Measurements from ENCODE around the gene SLC10A3. TPM values are rescaled to one million over a fixed set of nuclear protein-coding genes. Genes with fewer than 3 reads are reported as not detected.

Gene SLC10A3
- total and polyA plus RNA-seq, 2 of the 13 experiments (the other 11 are each of a cell fraction or from before 2014, with no cell fraction given), result 10.1 to 11.5 TPM

- TF ChIP-seq ZNF761 (CRISPR knock-in tag; conservative IDR thresholded peaks at IDR 0.05), result no peak
- no peak for TF ChIP-seq ZFP1 (CRISPR knock-in tag; IDR thresholded peaks at IDR 0.05)
- no peak for TF ChIP-seq ZNF816 (CRISPR knock-in tag; IDR thresholded peaks at IDR 0.05; ENCODE audit: borderline replicate concordance)
- TF ChIP-seq ZNF275 (CRISPR knock-in tag; IDR thresholded peaks at IDR 0.05; ENCODE audit: borderline replicate concordance), result no peak
- no peak for TF ChIP-seq ZNF383 (CRISPR knock-in tag; IDR thresholded peaks at IDR 0.05; ENCODE audit: borderline replicate concordance)
- TF ChIP-seq ZNF451 (CRISPR knock-in tag; IDR thresholded peaks at IDR 0.05), result 0 out of 2 replicates have a peak, but pooled peaks have one; percentile 33
- no peak for TF ChIP-seq KLF6 (CRISPR knock-in tag; IDR thresholded peaks at IDR 0.05)
- no peak for TF ChIP-seq THAP8 (CRISPR knock-in tag; IDR thresholded peaks at IDR 0.05; ENCODE audit: borderline replicate concordance)
- TF ChIP-seq ZHX1 (CRISPR knock-in tag; IDR thresholded peaks at IDR 0.05; ENCODE audit: low read depth), result no peak
- TF ChIP-seq ZNF512B (CRISPR knock-in tag; IDR thresholded peaks at IDR 0.05; ENCODE audit: borderline replicate concordance), result no peak
- peak; percentile 68; the same call in 1 of the 2 replicates for TF ChIP-seq ZNF691 (CRISPR knock-in tag; IDR thresholded peaks at IDR 0.05; ENCODE audit: borderline replicate concordance, low read depth)
- TF ChIP-seq STAG1 (CRISPR knock-in tag; IDR thresholded peaks at IDR 0.05), result no peak
- TF ChIP-seq ISL2 (CRISPR knock-in tag; IDR thresholded peaks at IDR 0.05), result no peak
- TF ChIP-seq SIX4 (CRISPR knock-in tag; IDR thresholded peaks at IDR 0.05), result no peak
- 0 out of 2 replicates have a peak, but pooled peaks have one; percentile 40 for TF ChIP-seq KLF12 (CRISPR knock-in tag; IDR thresholded peaks at IDR 0.05; ENCODE audit: borderline replicate concordance)
- 0 out of 2 replicates have a peak, but pooled peaks have one; percentile 44 for TF ChIP-seq ZNF274 (CRISPR knock-in tag; IDR thresholded peaks at IDR 0.05)
- peak; percentile 37; the same call in 1 of the 2 replicates for TF ChIP-seq SPEN (CRISPR knock-in tag; IDR thresholded peaks at IDR 0.05; ENCODE audit: low read depth)
- no peak for TF ChIP-seq ZMAT5 (CRISPR knock-in tag; IDR thresholded peaks at IDR 0.05; ENCODE audit: borderline replicate concordance, low read depth)
- no peak for TF ChIP-seq ARNT (IDR thresholded peaks at IDR 0.05)
- no peak for TF ChIP-seq ZNF235 (CRISPR knock-in tag; IDR thresholded peaks at IDR 0.05; ENCODE audit: borderline replicate concordance)
Measured at GRCh38 chrX:154478728-154479622, 11.5 kb downstream of the SLC10A3 start, which contains the start of gene LAGE3 (continued).

All from HepG2 (cell line).